HepG2 (cell line): ENCODE data around the gene HPCAL1. TPM values are rescaled to one million over a fixed set of nuclear protein-coding genes. Genes with fewer than 3 reads are reported as not detected.

Experiments
- ATAC-seq: fragments of 200-7000 bp; cut with Tn5 transposase; 3 replicates; pipeline ENCODE4 v1.9.1; 2020; ENCODE audit warnings: mild to moderate bottlenecking, moderate library complexity
- BruUV-seq: library from RNA; stranded (reverse); fragments of 400-500 nt; replicated peaks from 2 replicates; lab custom pipeline; 2021; lab: Mats Ljungman, UMichigan
- CTCF ChIA-PET: fragments of 300-600 bp; formaldehyde crosslinking; extraction: SDS; loops from one replicate; lab custom pipeline; 2021; ENCODE audit warnings: low total read pairs, inconsistent platforms, low intra/inter-chr PET ratio; lab: Yijun Ruan, JAX
- POLR2A ChIA-PET: fragments of 350-600 bp; sonication (Branson Sonifier 250); formaldehyde crosslinking; loops from one replicate; lab custom pipeline; 2020; ENCODE audit warnings: antibody characterized with exemption, inconsistent platforms; lab: Yijun Ruan, JAX
- DNase-seq: peaks from one replicate; pipeline ENCODE4 v3.0.0-alpha.2; 2015; ENCODE audit warnings: low spot score
- FAIRE-seq: peaks from 3 replicates; lab custom pipeline; 2011; peaks lifted over from hg19 to GRCh38; lab: Jason Lieb, UNC
- H2AFZ ChIP-seq: one replicate; pipeline ENCODE4 v1.6.1; 2011; ENCODE audit warnings: low read length, inconsistent platforms
- H3K27ac ChIP-seq: fragments of 300-600 bp; 3 replicates; pipeline ENCODE4 v1.8.0; 2011; ENCODE audit warnings: mixed run types, mild to moderate bottlenecking, mixed read lengths, low read length, inconsistent platforms; ENCODE audit not compliant: insufficient read depth; ENCODE audit errors: extremely low read length
- H3K27me3 ChIP-seq, 2 experiments: fragments of 200-600 bp in 1 of 2; 2 replicates in 1 of 2; 3 replicates in 1 of 2; pipeline versions ENCODE4 v1.6.0 to v1.8.0; 2011; ENCODE audit warnings: low read length in 2 of 2, mild to moderate bottlenecking in 2 of 2, moderate library complexity in 2 of 2, inconsistent platforms in 1 of 2; ENCODE audit not compliant: insufficient read depth in 2 of 2, control insufficient read depth in 1 of 2
- H3K36me3 ChIP-seq, 2 experiments: fragments of 200-600 bp in 1 of 2; replicated peaks in 1 of 2; 2 replicates in 1 of 2; 3 replicates in 1 of 2; pipeline versions ENCODE4 v1.5.1 to v1.8.0; 2011; ENCODE audit warnings: low read length in 2 of 2, inconsistent platforms in 1 of 2; ENCODE audit not compliant: insufficient read depth in 2 of 2, control insufficient read depth in 1 of 2
- H3K4me1 ChIP-seq: 2 replicates; pipeline ENCODE4 v1.5.1; 2012; ENCODE audit warnings: low read length, inconsistent platforms; ENCODE audit not compliant: insufficient read depth
- H3K4me2 ChIP-seq: 2 replicates; pipeline ENCODE4 v1.6.0; 2011; ENCODE audit warnings: low read depth, low read length, inconsistent platforms
- H3K4me3 ChIP-seq, 3 experiments: fragments of 200-600 bp in 1 of 3; sonication (generic), shearing (Covaris generic) in 1 of 3; replicated peaks in 1 of 3; 2 replicates each; pipeline ENCODE4 v1.5.1; 2011 to 2016; ENCODE audit warnings: low read length in 3 of 3, inconsistent platforms in 2 of 3, low read depth in 2 of 3, mild to moderate bottlenecking in 2 of 3, control low read depth in 1 of 3, mixed read lengths in 1 of 3; ENCODE audit not compliant: insufficient read depth in 1 of 3
- H3K79me2 ChIP-seq: one replicate; pipeline ENCODE4 v1.6.1; 2011; ENCODE audit warnings: low read length, inconsistent platforms; ENCODE audit not compliant: insufficient read depth
- H3K9ac ChIP-seq: 2 replicates; pipeline ENCODE4 v1.6.0; 2011; ENCODE audit warnings: mild to moderate bottlenecking, low read depth, low read length, inconsistent platforms; ENCODE audit not compliant: insufficient read depth
- H3K9me3 ChIP-seq: 2 replicates; pipeline ENCODE4 v1.5.1; 2012; ENCODE audit warnings: mild to moderate bottlenecking, low read length
- H4K20me1 ChIP-seq: 2 replicates; pipeline ENCODE4 v1.6.0; 2011; ENCODE audit warnings: inconsistent platforms, mild to moderate bottlenecking, low read length, moderate library complexity; ENCODE audit not compliant: insufficient read depth
- EED ChIP-seq: sonication (generic); formaldehyde crosslinking; IDR thresholded peaks from 2 replicates; pipeline ENCODE4 v1.5.0; 2020; ENCODE audit warnings: mild to moderate bottlenecking, missing genetic modification reagents
- HOXA3 ChIP-seq: sonication (generic); formaldehyde crosslinking; IDR thresholded peaks from 2 replicates; pipeline ENCODE4 v1.5.0; 2020; ENCODE audit warnings: missing genetic modification reagents
- MEIS1 ChIP-seq: sonication (generic); formaldehyde crosslinking; IDR thresholded peaks from 2 replicates; pipeline ENCODE4 v1.9.0; 2021; ENCODE audit warnings: mild to moderate bottlenecking, missing genetic modification reagents, moderate library complexity, borderline replicate concordance
- MYC ChIP-seq: sonication (generic); formaldehyde crosslinking; IDR thresholded peaks from 2 replicates; pipeline ENCODE4 v1.9.0; 2021; ENCODE audit warnings: missing genetic modification reagents, borderline replicate concordance
- NRL ChIP-seq: sonication (generic); formaldehyde crosslinking; IDR thresholded peaks from 2 replicates; pipeline ENCODE4 v1.5.0; 2020; ENCODE audit warnings: missing genetic modification reagents, mild to moderate bottlenecking, moderate library complexity, borderline replicate concordance
- TCF7L2 ChIP-seq: IDR thresholded peaks from 2 replicates; pipeline ENCODE4 v1.6.1; 2011; ENCODE audit warnings: mild to moderate bottlenecking, low read depth, low read length, moderate library complexity
- ZNF350 ChIP-seq: sonication (generic); formaldehyde crosslinking; IDR thresholded peaks from 2 replicates; pipeline ENCODE4 v1.4.0; 2020; ENCODE audit warnings: mild to moderate bottlenecking, low read depth, missing genetic modification reagents, borderline replicate concordance
- ZNF564 ChIP-seq: sonication (generic); formaldehyde crosslinking; IDR thresholded peaks from 2 replicates; pipeline ENCODE4 v1.8.1; 2023; ENCODE audit warnings: mild to moderate bottlenecking, missing genetic modification reagents
- WGBS: methylation state at CpG from one replicate; pipeline ENCODE4 v1.1.6; 2017; ENCODE audit warnings: low lambda C conversion rate; 5-methylcytosine and 5-hydroxymethylcytosine counted together
- in situ Hi-C: cut with HindIII; loops from 2 replicates; pipeline ENCODE4 v1.10.0; 2017; ENCODE audit warnings: low pct_unique_long_range_greater_than_20kb; ENCODE audit not compliant: extremely low pct_ligation_motif_present
- intact Hi-C: fragments of 100-400 bp; cut with micrococcal nuclease; formaldehyde crosslinking; loops from one replicate; pipeline ENCODE4 v1.10.0; 2022; ENCODE audit not compliant: unreplicated experiment
- polyA plus RNA-seq, 8 experiments: library from polyadenylated mRNA; depleted of rRNA in 3 of 8; stranded (reverse) in 7 of 8; unstranded in 1 of 8; fragments of >200 nt; fragmentation: Illumina TruSeq in 4 of 8; extraction: Trizol in 4 of 8; gene quantifications; 2 replicates each; pipeline versions ENCODE4 v1.2.1 to v1.2.3, GENCODE V29; 2011 to 2016; ENCODE audit warnings: low read depth in 4 of 8, missing spikeins in 1 of 8, mixed read lengths in 1 of 8; ENCODE audit not compliant: insufficient read depth in 1 of 8
- total RNA-seq, 5 experiments: library from RNA; depleted of rRNA; stranded (reverse); fragments of >200 nt; fragmentation: Illumina TruSeq; extraction: Trizol; gene quantifications; 2 replicates each; pipeline ENCODE4 v1.2.3, GENCODE V29; 2016; ENCODE audit warnings: low read depth in 1 of 5
- TF ChIP-seq, protein P1 (sequence below): IDR thresholded peaks from 2 replicates; pipeline ENCODE4 v1.6.1; 2016; ENCODE audit warnings: missing compliant biosample characterization, missing genetic modification reagents, borderline replicate concordance
- TF ChIP-seq, protein P2 (sequence below): sonication (generic); formaldehyde crosslinking; conservative IDR thresholded peaks from 2 replicates; pipeline ENCODE4 v1.8.0; 2022; ENCODE audit warnings: mild to moderate bottlenecking, moderate library complexity, missing genetic modification reagents
- TF ChIP-seq, protein P3 (sequence below): sonication (generic); formaldehyde crosslinking; IDR thresholded peaks from 2 replicates; pipeline ENCODE4 v1.9.0; 2022; ENCODE audit warnings: low read depth, missing genetic modification reagents
- TF ChIP-seq, protein P4 (sequence below): IDR thresholded peaks from 2 replicates; pipeline ENCODE4 v1.6.1; 2018; ENCODE audit warnings: missing genetic modification reagents, mild to moderate bottlenecking, missing compliant biosample characterization

Gene HPCAL1
- total and polyA plus RNA-seq, 2 of the 13 experiments (the other 11 are each of a cell fraction or from before 2014, with no cell fraction given), result 29.5 to 29.9 TPM

DNA sequence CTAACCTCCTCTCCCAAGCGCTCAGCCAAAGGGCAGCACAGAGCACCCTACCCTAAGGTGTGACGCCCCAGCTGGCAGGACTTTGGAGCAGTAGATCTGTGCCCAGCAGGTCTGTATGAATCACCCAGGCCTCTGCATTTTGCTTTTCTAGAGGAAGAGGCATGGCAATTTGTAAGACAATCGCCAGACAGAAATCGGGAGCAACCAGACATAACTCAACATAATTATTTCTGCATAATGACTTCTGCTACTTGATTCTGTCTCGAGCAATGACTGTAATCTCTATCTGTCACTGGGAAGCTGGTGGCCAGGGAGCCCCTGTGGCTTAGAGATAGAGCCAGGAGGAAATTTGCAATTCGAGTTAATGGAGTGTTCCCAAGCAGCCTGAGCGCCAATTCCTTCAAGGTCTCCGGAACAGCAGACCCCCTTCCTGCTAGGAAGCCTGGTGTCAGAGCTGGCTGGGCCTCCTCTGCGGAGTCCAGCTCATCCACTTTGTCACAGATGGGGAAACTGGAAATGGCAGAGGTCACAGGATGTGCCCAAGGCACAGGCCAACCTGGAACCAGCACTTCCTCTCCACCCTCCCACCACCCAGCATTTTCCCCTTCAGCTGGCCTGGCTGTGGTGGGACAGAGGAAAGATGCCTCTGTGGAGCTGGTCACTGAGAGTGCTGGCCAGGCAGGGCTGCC, 90.4 kb downstream of the HPCAL1 start:
- Histone ChIP-seq H3K27ac (peak overlapping the region; percentile 3), H3K79me2 (no peaks in the 10 kb centered on the region)
- TF ChIP-seq, protein P1, sequence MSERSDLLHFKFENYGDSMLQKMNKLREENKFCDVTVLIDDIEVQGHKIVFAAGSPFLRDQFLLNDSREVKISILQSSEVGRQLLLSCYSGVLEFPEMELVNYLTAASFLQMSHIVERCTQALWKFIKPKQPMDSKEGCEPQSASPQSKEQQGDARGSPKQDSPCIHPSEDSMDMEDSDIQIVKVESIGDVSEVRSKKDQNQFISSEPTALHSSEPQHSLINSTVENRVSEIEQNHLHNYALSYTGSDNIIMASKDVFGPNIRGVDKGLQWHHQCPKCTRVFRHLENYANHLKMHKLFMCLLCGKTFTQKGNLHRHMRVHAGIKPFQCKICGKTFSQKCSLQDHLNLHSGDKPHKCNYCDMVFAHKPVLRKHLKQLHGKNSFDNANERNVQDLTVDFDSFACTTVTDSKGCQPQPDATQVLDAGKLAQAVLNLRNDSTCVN, result 0 out of 2 replicates have a peak, but pooled peaks have one; percentile 1
- TF ChIP-seq NRL (CRISPR knock-in tag), result 0 out of 2 replicates have a peak, but pooled peaks have one; percentile 21
- TF ChIP-seq ZNF564 (CRISPR knock-in tag), result no peak
- no peak for TF ChIP-seq TCF7L2
- TF ChIP-seq, protein P2, sequence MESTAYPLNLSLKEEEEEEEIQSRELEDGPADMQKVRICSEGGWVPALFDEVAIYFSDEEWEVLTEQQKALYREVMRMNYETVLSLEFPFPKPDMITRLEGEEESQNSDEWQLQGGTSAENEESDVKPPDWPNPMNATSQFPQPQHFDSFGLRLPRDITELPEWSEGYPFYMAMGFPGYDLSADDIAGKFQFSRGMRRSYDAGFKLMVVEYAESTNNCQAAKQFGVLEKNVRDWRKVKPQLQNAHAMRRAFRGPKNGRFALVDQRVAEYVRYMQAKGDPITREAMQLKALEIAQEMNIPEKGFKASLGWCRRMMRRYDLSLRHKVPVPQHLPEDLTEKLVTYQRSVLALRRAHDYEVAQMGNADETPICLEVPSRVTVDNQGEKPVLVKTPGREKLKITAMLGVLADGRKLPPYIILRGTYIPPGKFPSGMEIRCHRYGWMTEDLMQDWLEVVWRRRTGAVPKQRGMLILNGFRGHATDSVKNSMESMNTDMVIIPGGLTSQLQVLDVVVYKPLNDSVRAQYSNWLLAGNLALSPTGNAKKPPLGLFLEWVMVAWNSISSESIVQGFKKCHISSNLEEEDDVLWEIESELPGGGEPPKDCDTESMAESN (CRISPR knock-in tag), result 0 out of 2 replicates have a peak, but pooled peaks have one; percentile 6
- peak; percentile 11; the same call in 1 of the 2 replicates for TF ChIP-seq MYC (CRISPR knock-in tag)
- TF ChIP-seq HOXA3 (CRISPR knock-in tag), result 0 out of 2 replicates have a peak, but pooled peaks have one; percentile 4
- TF ChIP-seq, protein P3, sequence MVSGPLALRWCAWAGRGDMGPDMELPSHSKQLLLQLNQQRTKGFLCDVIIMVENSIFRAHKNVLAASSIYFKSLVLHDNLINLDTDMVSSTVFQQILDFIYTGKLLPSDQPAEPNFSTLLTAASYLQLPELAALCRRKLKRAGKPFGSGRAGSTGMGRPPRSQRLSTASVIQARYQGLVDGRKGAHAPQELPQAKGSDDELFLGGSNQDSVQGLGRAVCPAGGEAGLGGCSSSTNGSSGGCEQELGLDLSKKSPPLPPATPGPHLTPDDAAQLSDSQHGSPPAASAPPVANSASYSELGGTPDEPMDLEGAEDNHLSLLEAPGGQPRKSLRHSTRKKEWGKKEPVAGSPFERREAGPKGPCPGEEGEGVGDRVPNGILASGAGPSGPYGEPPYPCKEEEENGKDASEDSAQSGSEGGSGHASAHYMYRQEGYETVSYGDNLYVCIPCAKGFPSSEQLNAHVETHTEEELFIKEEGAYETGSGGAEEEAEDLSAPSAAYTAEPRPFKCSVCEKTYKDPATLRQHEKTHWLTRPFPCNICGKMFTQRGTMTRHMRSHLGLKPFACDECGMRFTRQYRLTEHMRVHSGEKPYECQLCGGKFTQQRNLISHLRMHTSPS, result peak; percentile 62; the same call in 1 of the 2 replicates
- TF ChIP-seq, protein P4, sequence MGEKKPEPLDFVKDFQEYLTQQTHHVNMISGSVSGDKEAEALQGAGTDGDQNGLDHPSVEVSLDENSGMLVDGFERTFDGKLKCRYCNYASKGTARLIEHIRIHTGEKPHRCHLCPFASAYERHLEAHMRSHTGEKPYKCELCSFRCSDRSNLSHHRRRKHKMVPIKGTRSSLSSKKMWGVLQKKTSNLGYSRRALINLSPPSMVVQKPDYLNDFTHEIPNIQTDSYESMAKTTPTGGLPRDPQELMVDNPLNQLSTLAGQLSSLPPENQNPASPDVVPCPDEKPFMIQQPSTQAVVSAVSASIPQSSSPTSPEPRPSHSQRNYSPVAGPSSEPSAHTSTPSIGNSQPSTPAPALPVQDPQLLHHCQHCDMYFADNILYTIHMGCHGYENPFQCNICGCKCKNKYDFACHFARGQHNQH, result peak; percentile 18; the same call in 1 of the 2 replicates
- TF ChIP-seq ZNF350 (CRISPR knock-in tag), result 0 out of 2 replicates have a peak, but pooled peaks have one; percentile 16
- TF ChIP-seq MEIS1 (CRISPR knock-in tag), result no peak
- TF ChIP-seq EED, result no peak

More for the DNA sequence above, 90.4 kb downstream of the HPCAL1 start:
- BruUV-seq, result no TSS peak
- ATAC-seq (peak; percentile 47), DNase-seq (no peak), FAIRE-seq (peak; percentile 36)
- intact Hi-C loops, result no loop called here
- Histone ChIP-seq H4K20me1 (peaks cover 12% of the 10 kb centered on the region; the same call in 1 of the 2 replicates), H3K4me1 (peaks cover 23% of the 10 kb centered on the region), H3K4me2 (peak overlapping the region; percentile 9), H3K4me3 (no peak overlapping the region), H3K27me3 (no peaks in the 10 kb centered on the region), H3K9ac (no peak overlapping the region), H3K36me3 (no peaks in the 10 kb centered on the region), H2AFZ (no peak overlapping the region), H3K9me3 (no peaks in the 10 kb centered on the region)
- WGBS, result 93% methylated on average over 8 of the region's 9 CpGs
- POLR2A ChIA-PET, result interaction anchor here (0.8 to 1.6 kb wide), 3 partner anchors 9 to 923 kb away, joined by 3 to 10 read pairs (median 5); no protein-coding TSS in a partner anchor
- CTCF ChIA-PET, result no interaction called here
- in situ Hi-C loops, result no loop called here
